HG03025 (cell line): ENCODE results near the gene TFAP2C.
"Not testable (repeated sequence)": the region's sequence is repeated elsewhere in the genome, so short reads cannot be mapped to it uniquely, and the experiment has no call there.

Experiments
- ATAC-seq: cut with Tn5 transposase; IDR thresholded peaks from one replicate; pipeline ENCODE4 v1.9.1; 2021; ENCODE audit warnings: mild to moderate bottlenecking, moderate library complexity; ENCODE audit not compliant: unreplicated experiment, low FRiP score

Gene TFAP2C

DNA sequence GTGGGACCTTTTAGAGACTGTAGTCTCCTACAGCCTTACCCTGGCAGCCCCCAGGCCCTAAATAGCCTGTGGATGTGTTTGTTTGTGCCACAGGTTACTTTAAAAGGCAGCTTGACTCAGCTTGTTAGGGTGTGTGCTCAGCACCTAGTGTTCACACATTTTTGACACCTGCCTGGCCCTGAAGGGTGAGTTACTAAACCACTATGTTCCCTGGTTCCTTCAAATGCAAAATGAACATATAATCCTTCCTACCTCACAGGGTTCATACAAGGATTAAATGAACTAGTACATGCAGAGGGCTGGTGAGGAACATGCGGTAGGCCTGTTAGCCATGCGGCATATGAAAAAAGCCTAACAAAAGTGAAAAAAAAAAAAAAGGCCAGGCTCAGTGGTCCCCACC is 14.9 kb upstream of the TFAP2C start:
- no peak for ATAC-seq

DNA sequence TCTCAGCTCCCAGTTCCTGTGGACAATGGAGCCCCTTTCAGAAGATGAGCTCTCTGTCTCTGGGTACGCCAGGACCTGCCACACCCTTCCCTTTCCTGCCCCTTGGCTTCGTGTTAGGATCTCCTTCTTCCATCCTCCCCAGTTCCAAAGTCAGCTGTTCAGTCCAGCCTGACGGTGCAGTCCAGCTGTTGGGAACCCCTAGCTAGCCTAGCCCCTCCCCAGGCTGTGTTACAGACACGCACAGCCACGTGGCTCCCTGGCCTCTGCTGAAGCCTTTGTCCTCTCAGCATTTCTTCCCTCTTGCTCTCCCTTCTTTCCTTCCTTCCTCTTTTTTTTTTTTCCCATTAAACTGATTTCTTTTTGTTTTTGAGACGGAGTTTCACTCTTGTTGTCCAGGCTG is 12.4 kb upstream of the TFAP2C start:
- no peak for ATAC-seq

- no peak for ATAC-seq
These were observed 11.6 kb upstream of the TFAP2C start for GRCh38 chr20:56617489-56617888.

- ATAC-seq, result no peak
These were observed 7.4 kb upstream of the TFAP2C start for GRCh38 chr20:56621730-56622129.

GRCh38 chr20:56623930-56624329 is 5.2 kb upstream of the TFAP2C start:
- ATAC-seq, result not testable (repeated sequence)

- no peak for ATAC-seq
These were observed 4.1 kb upstream of the TFAP2C start for GRCh38 chr20:56624786-56625681.

DNA sequence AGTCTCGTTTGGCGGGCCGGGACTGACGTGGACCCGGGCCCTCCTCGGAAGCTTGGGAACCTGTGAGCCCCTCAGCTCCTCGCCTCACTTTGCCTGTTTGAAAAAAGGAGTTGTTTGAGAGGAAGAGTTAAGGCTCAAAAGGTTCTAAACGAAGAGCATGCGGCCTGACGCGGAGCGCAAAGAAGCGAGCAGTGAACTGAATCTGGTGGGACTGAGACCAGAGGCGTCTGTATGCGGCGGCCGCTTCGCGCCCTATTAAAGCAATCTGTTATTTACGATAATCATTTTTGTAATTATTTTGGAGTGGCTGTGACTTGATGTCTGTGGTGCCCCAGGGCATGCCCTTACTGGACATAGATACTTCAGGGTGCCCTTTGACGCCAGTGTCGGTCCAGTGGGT is 3.3 kb upstream of the TFAP2C start:
- no peak for ATAC-seq

- no peak for ATAC-seq
These were observed 2.6 kb upstream of the TFAP2C start for GRCh38 chr20:56626367-56627121.

DNA sequence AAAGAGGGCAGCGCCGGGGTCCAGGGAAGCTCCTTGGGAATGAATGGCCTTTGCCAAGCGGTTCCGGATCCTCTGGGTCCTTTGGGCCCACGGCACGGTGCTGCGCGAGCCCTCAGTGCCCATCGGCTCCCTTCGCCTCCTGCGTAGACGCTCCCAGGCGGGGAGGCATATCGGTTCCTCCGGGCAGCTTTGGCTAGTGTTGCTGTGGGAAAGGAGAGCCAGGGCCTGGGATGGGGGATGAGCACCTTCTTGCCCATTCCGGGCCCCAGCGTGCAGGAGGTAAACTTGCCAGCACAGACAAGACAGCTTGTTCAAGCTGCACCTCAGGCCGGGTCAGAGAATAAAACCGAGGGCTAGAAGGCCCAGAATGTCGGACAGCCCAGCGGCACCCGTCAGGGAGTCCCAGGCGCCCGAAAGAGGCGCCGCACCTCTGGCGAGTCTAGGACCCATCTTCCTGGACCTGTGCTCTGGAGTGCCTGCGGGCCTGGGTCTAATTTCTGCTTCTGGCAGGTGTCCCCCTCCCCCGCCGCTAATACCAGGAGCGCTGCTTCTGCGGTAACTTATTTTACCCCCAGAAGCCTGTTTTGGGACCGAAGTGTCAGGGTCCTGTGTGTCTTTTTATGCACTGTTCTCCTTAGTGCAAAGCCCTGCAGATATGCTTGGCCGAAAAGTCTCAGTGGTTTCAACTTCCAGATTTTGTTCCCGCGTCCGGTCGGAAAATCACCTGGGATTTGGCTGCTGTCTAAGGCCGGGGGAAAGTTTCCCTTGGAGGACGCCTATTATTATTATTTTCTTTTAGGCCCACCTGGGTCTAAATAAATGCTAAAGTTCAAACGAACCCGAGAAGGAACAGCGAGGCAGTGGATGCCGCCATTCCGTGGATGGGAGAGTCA is 1.7 kb upstream of the TFAP2C start:
- ATAC-seq, result no peak

DNA sequence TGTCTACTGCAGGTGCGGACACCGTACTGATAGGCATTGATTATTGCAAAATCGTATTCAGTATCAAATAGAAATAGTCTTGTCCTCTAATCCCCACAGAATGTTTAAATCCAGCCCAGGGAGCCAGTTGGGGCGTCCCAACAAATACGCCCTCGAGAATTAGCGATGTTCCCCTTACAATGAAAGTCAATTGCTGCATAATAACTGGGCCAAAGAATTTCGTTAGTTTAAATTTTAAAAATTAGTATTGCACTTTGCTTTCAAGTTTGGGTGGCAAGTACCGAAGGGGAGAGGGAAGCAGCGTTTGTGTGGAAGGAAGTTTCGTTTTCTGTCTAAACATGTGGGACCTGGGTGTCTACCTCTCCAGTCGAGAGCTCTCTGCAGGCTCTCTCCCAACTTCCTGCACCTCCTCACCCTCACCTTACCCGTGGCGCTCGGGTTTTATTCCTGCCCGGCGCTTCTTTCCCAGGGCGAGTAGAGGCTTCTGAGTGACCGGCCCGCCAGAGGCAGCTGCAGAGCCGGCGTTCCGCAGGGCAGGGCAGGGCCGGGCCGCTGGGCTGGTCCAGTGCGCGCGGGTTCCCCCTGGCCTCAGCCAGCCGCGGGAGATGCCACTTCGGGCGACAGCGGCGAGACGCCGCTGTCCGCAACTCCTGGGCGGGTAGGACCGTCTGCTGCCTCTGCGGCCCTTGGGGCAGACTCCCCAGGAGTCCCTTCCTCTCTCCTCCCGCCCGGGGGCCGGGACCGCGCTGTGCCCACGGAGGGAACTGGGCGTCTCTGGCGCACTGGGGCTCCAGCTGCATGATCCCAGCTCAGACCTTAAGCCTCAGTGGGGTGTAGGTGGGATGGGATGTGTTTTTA is 862 bp upstream of the TFAP2C start:
- ATAC-seq, result no peak

DNA sequence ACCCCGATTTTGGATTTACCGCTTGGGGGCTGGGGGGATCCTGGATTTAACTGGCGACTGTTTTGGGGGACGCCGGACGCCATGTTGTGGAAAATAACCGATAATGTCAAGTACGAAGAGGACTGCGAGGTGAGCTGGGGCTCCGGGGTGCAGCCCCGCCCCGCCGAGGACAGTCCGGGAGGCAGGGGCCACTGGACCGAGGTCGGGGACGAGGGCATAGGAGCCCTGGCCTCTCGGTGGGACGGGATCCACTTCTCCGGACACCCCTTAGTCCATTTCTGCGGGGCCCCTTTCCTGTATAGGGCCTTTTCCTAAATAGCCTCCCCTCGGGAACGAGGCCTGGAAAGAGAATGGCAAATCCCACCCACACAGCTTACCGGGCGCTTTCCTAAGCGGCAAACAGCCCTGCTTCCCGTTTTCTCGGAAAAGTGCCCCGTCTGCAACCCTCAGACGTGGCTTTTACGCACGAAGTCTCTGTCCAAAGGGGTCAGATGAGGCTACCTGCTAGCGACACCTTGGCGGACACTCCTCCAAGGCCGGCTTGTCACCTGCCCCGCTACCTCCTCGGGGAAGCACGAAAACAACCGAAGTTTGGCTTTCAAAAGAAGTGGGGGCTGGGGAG is 469 bp downstream of the TFAP2C start:
- no peak for ATAC-seq

GRCh38 chr20:56630086-56630493 is 984 bp downstream of the TFAP2C start:
- ATAC-seq, result no peak

DNA sequence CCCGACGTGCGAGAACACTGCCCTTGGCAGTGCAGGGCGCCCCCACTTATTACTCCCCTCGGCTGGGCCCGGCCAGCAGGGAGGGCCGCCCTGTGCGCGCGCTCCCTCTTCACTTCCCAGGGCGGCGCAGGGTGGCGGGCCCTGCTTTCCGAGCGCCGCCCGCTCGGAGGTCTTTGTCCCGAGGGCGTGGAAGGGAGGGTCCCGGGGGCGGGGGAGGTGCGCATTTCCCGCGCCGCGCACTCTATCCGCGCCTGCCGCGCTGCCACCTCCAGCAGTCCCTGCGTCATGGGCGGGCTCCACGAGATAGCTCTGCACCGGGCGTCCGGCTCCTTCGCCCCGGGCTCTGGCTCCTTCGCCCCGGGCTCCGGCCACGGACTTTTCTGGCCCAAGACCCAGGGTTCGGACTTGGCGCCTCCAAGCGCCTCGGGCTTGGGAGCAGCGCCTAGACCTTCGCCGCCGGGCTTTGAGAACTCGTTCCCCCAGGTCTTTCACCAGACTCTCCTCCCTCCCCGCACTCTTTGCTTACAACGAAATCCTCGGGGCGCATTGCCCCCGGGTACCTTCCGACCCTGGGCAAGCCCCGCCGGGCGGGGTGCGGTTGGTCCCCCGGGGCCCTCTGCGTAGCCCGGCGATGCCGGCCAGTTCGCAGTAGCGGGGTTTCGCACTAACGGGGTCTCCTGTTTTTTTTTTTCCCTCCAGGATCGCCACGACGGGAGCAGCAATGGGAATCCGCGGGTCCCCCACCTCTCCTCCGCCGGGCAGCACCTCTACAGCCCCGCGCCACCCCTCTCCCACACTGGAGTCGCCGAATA is 1.6 kb downstream of the TFAP2C start:
- ATAC-seq, result no peak

GRCh38 chr20:56631318-56631989 is 2.3 kb downstream of the TFAP2C start:
- ATAC-seq, result no peak

- ATAC-seq, result no peak
These were observed 2.9 kb downstream of the TFAP2C start for GRCh38 chr20:56631990-56632327.

GRCh38 chr20:56634307-56634706 is 5.2 kb downstream of the TFAP2C start:
- no peak for ATAC-seq

DNA sequence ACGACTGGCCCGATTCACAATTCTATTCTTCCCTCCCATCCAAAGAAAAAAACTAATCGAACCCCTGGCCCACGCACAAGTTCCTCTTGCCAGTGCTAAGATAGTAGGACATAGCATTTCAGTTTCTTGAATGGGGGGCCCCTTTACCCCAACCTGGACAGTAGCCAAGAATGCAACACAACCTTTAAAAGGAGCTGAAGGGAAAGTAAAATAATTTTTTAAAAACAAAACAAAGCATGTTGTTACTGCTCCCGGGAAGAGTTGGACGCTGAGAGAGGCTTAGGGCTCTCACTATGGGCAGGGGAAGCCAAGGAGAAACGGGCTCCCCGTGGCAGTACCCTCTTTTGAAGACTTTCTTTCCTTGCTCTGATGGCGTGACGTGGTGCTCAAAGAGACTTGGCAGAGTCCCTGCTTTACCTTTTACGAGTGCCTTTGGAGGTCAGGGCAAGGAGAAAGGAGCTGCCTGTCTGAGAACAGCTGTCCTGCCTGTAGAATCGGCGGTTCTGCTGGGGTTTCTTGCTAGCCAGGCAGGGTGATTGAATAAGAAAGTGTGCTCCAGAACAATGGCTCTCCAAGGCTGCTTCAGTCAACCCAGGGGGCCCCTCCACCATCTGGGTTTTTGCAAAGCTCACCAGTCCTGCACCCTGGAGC is 5.8 kb downstream of the TFAP2C start:
- ATAC-seq, result no peak

DNA sequence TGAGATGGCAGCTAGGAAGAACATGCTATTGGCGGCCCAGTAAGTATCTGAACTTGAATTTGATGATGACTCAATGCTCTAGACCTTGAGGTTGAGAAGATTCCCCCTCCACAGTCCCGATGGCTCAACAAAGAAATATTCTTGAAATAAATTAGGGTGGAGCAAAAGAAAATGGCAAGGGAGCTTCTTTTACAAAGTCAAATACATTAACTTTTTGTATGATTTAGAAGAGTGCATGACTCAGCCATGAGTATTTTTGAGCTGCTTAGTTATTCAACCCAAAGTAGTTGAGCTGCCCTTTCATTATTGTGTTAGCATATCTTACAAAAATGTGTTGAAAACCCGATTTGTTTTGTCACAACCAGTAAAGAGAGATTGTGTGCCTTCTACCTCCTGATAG is 7.6 kb downstream of the TFAP2C start:
- ATAC-seq, result no peak
